H9 (cell line): Measurements from ENCODE around the gene MAPKAP1. TPM values are rescaled to one million over a fixed set of nuclear protein-coding genes. Genes with fewer than 3 reads are reported as not detected.

Source experiments
- DNase-seq: peaks from one replicate; pipeline ENCODE4 v3.0.0-alpha.2; 2017
- H2AFZ ChIP-seq: one replicate; pipeline ENCODE4 v1.6.1; 2013; ENCODE audit warnings: mild to moderate bottlenecking, low read length, control low read depth, moderate library complexity
- H2AK5ac ChIP-seq: 2 replicates; pipeline ENCODE4 v1.6.1; 2013; ENCODE audit warnings: low read length, control low read depth, mixed read lengths; ENCODE audit not compliant: insufficient read length
- H2BK120ac ChIP-seq: one replicate; pipeline ENCODE4 v1.6.1; 2013; ENCODE audit warnings: low read depth, mild to moderate bottlenecking, low read length, control low read depth, inconsistent platforms; ENCODE audit not compliant: poor library complexity, severe bottlenecking
- H2BK12ac ChIP-seq: 2 replicates; pipeline ENCODE4 v1.6.1; 2013; ENCODE audit warnings: low read length, control low read depth, mixed read lengths, low read depth; ENCODE audit not compliant: insufficient read length
- H2BK15ac ChIP-seq: 2 replicates; pipeline ENCODE4 v1.6.1; 2013; ENCODE audit warnings: low read depth, low read length, control low read depth
- H2BK20ac ChIP-seq: one replicate; pipeline ENCODE4 v1.6.1; 2013; ENCODE audit warnings: low read depth, mild to moderate bottlenecking, low read length, control low read depth, inconsistent platforms; ENCODE audit not compliant: poor library complexity, severe bottlenecking
- H2BK5ac ChIP-seq: 2 replicates; pipeline ENCODE4 v1.6.1; 2013; ENCODE audit warnings: low read length, control low read depth, mixed read lengths; ENCODE audit not compliant: insufficient read length
- H3K14ac ChIP-seq: 2 replicates; pipeline ENCODE4 v1.6.1; 2013; ENCODE audit warnings: low read length, control low read depth; ENCODE audit not compliant: insufficient read depth
- H3K18ac ChIP-seq: 2 replicates; pipeline ENCODE4 v1.6.1; 2013; ENCODE audit warnings: low read depth, mild to moderate bottlenecking, mixed read lengths, low read length, control low read depth; ENCODE audit not compliant: insufficient read length
- H3K23ac ChIP-seq: 2 replicates; pipeline ENCODE4 v1.6.1; 2013; ENCODE audit warnings: low read length, control low read depth, mixed read lengths, low read depth; ENCODE audit not compliant: insufficient read length
- H3K23me2 ChIP-seq: 2 replicates; pipeline ENCODE4 v1.6.1; 2013; ENCODE audit warnings: low read depth, mild to moderate bottlenecking, mixed read lengths, low read length, control low read depth; ENCODE audit not compliant: insufficient read length, poor library complexity, severe bottlenecking
- H3K27ac ChIP-seq: 2 replicates; pipeline ENCODE4 v1.5.1; 2013; ENCODE audit warnings: low read length, control low read depth, mixed read lengths, low read depth; ENCODE audit not compliant: insufficient read length
- H3K27me3 ChIP-seq: 2 replicates; pipeline ENCODE4 v1.6.1; 2013; ENCODE audit warnings: low read length, control low read depth, inconsistent platforms; ENCODE audit not compliant: insufficient read depth
- H3K4ac ChIP-seq: 2 replicates; pipeline ENCODE4 v1.6.1; 2013; ENCODE audit warnings: low read depth, mild to moderate bottlenecking, control low read depth, inconsistent platforms, low read length, moderate library complexity
- H3K4me1 ChIP-seq: 2 replicates; pipeline ENCODE4 v1.6.1; 2013; ENCODE audit warnings: low read length, control low read depth, inconsistent platforms; ENCODE audit not compliant: insufficient read depth
- H3K4me2 ChIP-seq: 2 replicates; pipeline ENCODE4 v1.6.1; 2013; ENCODE audit warnings: low read length, control low read depth, mixed read lengths; ENCODE audit not compliant: insufficient read length, insufficient read depth
- H3K56ac ChIP-seq: 2 replicates; pipeline ENCODE4 v1.6.1; 2013; ENCODE audit warnings: low read depth, mild to moderate bottlenecking, mixed read lengths, low read length, control low read depth; ENCODE audit not compliant: insufficient read length
- H3K79me1 ChIP-seq: 2 replicates; pipeline ENCODE4 v1.6.1; 2013; ENCODE audit warnings: low read depth, mild to moderate bottlenecking, moderate library complexity, low read length, control low read depth, inconsistent platforms; ENCODE audit not compliant: insufficient read depth, poor library complexity, severe bottlenecking
- H3K79me2 ChIP-seq: 2 replicates; pipeline ENCODE4 v1.6.1; 2013; ENCODE audit warnings: low read length, control low read depth, inconsistent platforms; ENCODE audit not compliant: insufficient read depth
- H3K9ac ChIP-seq: 2 replicates; pipeline ENCODE4 v1.6.1; 2013; ENCODE audit warnings: low read length, control low read depth, mixed read lengths; ENCODE audit not compliant: insufficient read length; ENCODE audit errors: extremely low read depth
- H3K9me3 ChIP-seq: one replicate; pipeline ENCODE4 v1.6.1; 2013; ENCODE audit warnings: low read depth, low read length, inconsistent platforms; ENCODE audit not compliant: control insufficient read depth
- H3T11ph ChIP-seq: one replicate; pipeline ENCODE4 v1.6.1; 2013; ENCODE audit warnings: mild to moderate bottlenecking, low read length, control low read depth, inconsistent platforms
- H4K20me1 ChIP-seq: one replicate; pipeline ENCODE4 v1.6.1; 2013; ENCODE audit not compliant: control insufficient read depth, insufficient read length, insufficient read depth
- H4K5ac ChIP-seq: 2 replicates; pipeline ENCODE4 v1.6.1; 2013; ENCODE audit warnings: low read depth, mild to moderate bottlenecking, mixed read lengths, low read length, control low read depth; ENCODE audit not compliant: insufficient read length
- H4K8ac ChIP-seq: replicated peaks from 2 replicates; pipeline ENCODE4 v1.6.1; 2013; ENCODE audit warnings: low read length, control low read depth, mixed read lengths, low read depth; ENCODE audit not compliant: insufficient read length
- H4K91ac ChIP-seq: 2 replicates; pipeline ENCODE4 v1.6.1; 2013; ENCODE audit warnings: low read depth, mild to moderate bottlenecking, moderate library complexity, mixed read lengths, low read length, control low read depth; ENCODE audit not compliant: insufficient read length
- H3K27ac Mint-ChIP-seq, 3 experiments: 2 replicates in 2 of 3; 3 replicates in 1 of 3; pipeline ENCODE4 v1.8.0; 2020 to 2021; ENCODE audit warnings: mixed read lengths in 3 of 3, mild to moderate bottlenecking in 1 of 3, moderate library complexity in 1 of 3
- H3K27me3 Mint-ChIP-seq: 2 replicates; pipeline ENCODE4 v1.8.0; 2021; ENCODE audit warnings: low read depth, mild to moderate bottlenecking, moderate library complexity, mixed read lengths
- H3K36me3 Mint-ChIP-seq, 3 experiments: 2 replicates in 2 of 3; 3 replicates in 1 of 3; pipeline ENCODE4 v1.8.0; 2020 to 2021; ENCODE audit warnings: low read depth in 3 of 3, mixed read lengths in 3 of 3; ENCODE audit not compliant: insufficient read depth in 1 of 3
- H3K4me1 Mint-ChIP-seq, 2 experiments: 2 replicates each; pipeline ENCODE4 v1.8.0; 2020; ENCODE audit warnings: mixed read lengths in 2 of 2
- H3K4me3 Mint-ChIP-seq, 2 experiments: 2 replicates in 1 of 2; 3 replicates in 1 of 2; pipeline ENCODE4 v1.8.0; 2020 to 2021; ENCODE audit warnings: mild to moderate bottlenecking in 2 of 2, mixed read lengths in 2 of 2, moderate library complexity in 1 of 2
- H3K9me3 Mint-ChIP-seq, 2 experiments: 2 replicates in 1 of 2; 3 replicates in 1 of 2; pipeline ENCODE4 v1.8.0; 2020; ENCODE audit warnings: mild to moderate bottlenecking in 2 of 2, mixed read lengths in 2 of 2, moderate library complexity in 1 of 2
- WGBS: extraction: QIAGEN DNeasy Blood & Tissue Kit; methylation state at CpG from one replicate; pipeline ENCODE4 v1.1.7; 2013; ENCODE audit warnings: missing lambda C conversion rate, low lambda C conversion rate, mixed read lengths; ENCODE audit not compliant: insufficient read length; ENCODE audit errors: extremely low coverage; 5-methylcytosine and 5-hydroxymethylcytosine counted together
- total RNA-seq: library from RNA; stranded (reverse); gene quantifications from 2 replicates; pipeline ENCODE4 v1.2.1, GENCODE V29; 2021
- TF ChIP-seq, protein P1 (sequence below): fragments of 200-600 bp; sonication (generic); conservative IDR thresholded peaks from 3 replicates; pipeline ENCODE4 v1.8.0; 2021; ENCODE audit warnings: antibody characterized with exemption, mild to moderate bottlenecking

Gene MAPKAP1
- total RNA-seq, 1 experiment from 2014 or later = 97.0 TPM

DNA sequence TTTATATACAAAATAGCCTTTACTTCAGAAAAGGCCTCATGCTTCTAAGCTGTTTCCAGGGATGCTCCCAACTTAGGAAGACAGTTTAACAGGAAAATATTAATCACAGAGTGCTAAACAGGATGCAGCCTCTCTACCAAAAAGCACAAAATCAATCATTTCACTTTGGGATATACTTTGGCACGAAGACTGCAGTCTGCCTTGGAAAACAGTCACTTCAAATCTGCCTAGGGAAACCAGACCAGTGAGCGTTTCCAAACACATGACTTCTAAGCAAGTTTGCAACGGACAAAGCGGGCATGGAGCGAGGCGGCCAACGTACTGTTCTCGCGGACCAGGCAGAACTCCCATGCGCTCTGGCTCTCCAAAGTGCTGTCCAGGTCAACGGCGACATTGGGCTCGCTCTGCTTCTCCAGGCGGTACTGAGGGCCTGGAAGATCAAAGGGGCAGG is 201.0 kb downstream of the MAPKAP1 start:
- H3K23ac ChIP-seq = no peak overlapping the region
- no peak overlapping the region for H3K14ac ChIP-seq
- H2AFZ ChIP-seq = no peak overlapping the region
- H3K4ac ChIP-seq = no peak overlapping the region
- Mint-ChIP-seq H3K27ac (peak overlapping the region in 2 of 3 experiments; percentile 68 to 95; a peak in 4 of 7 replicates), H3K4me3 (no peak overlapping the region), H3K4me1 (peaks cover 6 to 10% of the 10 kb centered on the region in 2 experiments), H3K36me3 (peaks cover 0 to 6% (median 4%) of the 10 kb centered on the region in 3 experiments; a peak in 2 of 7 replicates), H3K27me3 (no peaks in the 10 kb centered on the region), H3K9me3 (no peaks in the 10 kb centered on the region)
- H3K56ac ChIP-seq = no peak overlapping the region
- no peak overlapping the region for H2BK5ac ChIP-seq
- H3K9ac ChIP-seq = no peak overlapping the region
- no peak overlapping the region for H3T11ph ChIP-seq
- no peak overlapping the region for H4K91ac ChIP-seq
- H2BK15ac ChIP-seq = no peak overlapping the region
- H4K8ac ChIP-seq = no peak overlapping the region
- H3K18ac ChIP-seq = no peak overlapping the region
- H2AK5ac ChIP-seq = no peak overlapping the region
- H2BK120ac ChIP-seq = no peak overlapping the region
- no peak for DNase-seq
- H3K27ac ChIP-seq = no peak overlapping the region
- no peak overlapping the region for H2BK12ac ChIP-seq
- no peaks in the 10 kb centered on the region for H3K27me3 ChIP-seq
- no CpG with 5 or more reads among the region's 14 CpGs for WGBS
- H4K20me1 ChIP-seq = no peaks in the 10 kb centered on the region
- H3K4me2 ChIP-seq = no peak overlapping the region
- no peaks in the 10 kb centered on the region for H3K79me2 ChIP-seq
- H2BK20ac ChIP-seq = no peak overlapping the region
- no peaks in the 10 kb centered on the region; the same call in 1 of the 2 replicates for H3K4me1 ChIP-seq
- no peaks in the 10 kb centered on the region for H3K23me2 ChIP-seq
- TF ChIP-seq, protein P1, sequence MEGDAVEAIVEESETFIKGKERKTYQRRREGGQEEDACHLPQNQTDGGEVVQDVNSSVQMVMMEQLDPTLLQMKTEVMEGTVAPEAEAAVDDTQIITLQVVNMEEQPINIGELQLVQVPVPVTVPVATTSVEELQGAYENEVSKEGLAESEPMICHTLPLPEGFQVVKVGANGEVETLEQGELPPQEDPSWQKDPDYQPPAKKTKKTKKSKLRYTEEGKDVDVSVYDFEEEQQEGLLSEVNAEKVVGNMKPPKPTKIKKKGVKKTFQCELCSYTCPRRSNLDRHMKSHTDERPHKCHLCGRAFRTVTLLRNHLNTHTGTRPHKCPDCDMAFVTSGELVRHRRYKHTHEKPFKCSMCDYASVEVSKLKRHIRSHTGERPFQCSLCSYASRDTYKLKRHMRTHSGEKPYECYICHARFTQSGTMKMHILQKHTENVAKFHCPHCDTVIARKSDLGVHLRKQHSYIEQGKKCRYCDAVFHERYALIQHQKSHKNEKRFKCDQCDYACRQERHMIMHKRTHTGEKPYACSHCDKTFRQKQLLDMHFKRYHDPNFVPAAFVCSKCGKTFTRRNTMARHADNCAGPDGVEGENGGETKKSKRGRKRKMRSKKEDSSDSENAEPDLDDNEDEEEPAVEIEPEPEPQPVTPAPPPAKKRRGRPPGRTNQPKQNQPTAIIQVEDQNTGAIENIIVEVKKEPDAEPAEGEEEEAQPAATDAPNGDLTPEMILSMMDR = no peak
- no peaks in the 10 kb centered on the region for H3K9me3 ChIP-seq
- no peak overlapping the region for H4K5ac ChIP-seq
- H3K79me1 ChIP-seq = no peaks in the 10 kb centered on the region
